ENCODE results near the gene TRMT44. TPM values are rescaled to one million over a fixed set of nuclear protein-coding genes. Genes with fewer than 3 reads are reported as not detected.

The TRMT44 gene
- total and polyA plus RNA-seq, 2 of the 4 experiments (the other 2 are of a cell fraction) = 7.3 to 8.1 TPM

GRCh38 chr4:8398347-8398746 lies 42.2 kb upstream of the TRMT44 start:
- Histone ChIP-seq H4K20me1 (ENCODE audit: insufficient read depth, low read length) (peaks cover 7% of the 10 kb centered on the region), H4K8ac (ENCODE audit: low read depth in 2 of 2, low read length in 2 of 2) (no peak overlapping the region), H3K27me3 (ENCODE audit: control insufficient read depth, insufficient read depth, low read length) (no peaks in the 10 kb centered on the region), H3K56ac (ENCODE audit: extremely low read depth, insufficient read depth, low read length) (no peak overlapping the region), H2BK15ac (ENCODE audit: low read depth, low read length) (no peak overlapping the region), H3K9ac (ENCODE audit: low read depth, low read length) (no peak overlapping the region), H3K14ac (replicated peaks; ENCODE audit: low read depth, low read length) (no peak overlapping the region), H4K91ac (ENCODE audit: insufficient read depth, low read depth, low read length) (no peak overlapping the region), H3K4ac (ENCODE audit: low read depth, low read length) (no peak overlapping the region), H3K18ac (ENCODE audit: low read depth, low read length) (no peak overlapping the region), H3K36me3 (ENCODE audit: control insufficient read depth, insufficient read depth, low read length) (peaks cover 21% of the 10 kb centered on the region), H2BK20ac (ENCODE audit: low read depth, low read length) (no peak overlapping the region), H3K4me2 (ENCODE audit: low read depth, low read length) (no peak overlapping the region), H3K4me1 (ENCODE audit: control insufficient read depth, insufficient read depth, low read length) (peaks cover 9% of the 10 kb centered on the region), H3K23ac (ENCODE audit: low read depth, low read length) (no peak overlapping the region), H3K9me1 (ENCODE audit: insufficient read depth, low read length) (peaks cover 9% of the 10 kb centered on the region; the same call in 1 of the 2 replicates), H2BK5ac (ENCODE audit: low read depth, low read length, poor library complexity, severe bottlenecking) (no peak overlapping the region), H2AK5ac (ENCODE audit: low read depth, low read length) (no peak overlapping the region), H2BK120ac (ENCODE audit: low read depth, low read length) (no peak overlapping the region), H4K5ac (ENCODE audit: low read depth, low read length) (no peak overlapping the region), H3K27ac (ENCODE audit: insufficient read depth, low read length) (no peak overlapping the region), H2AFZ (replicated peaks; ENCODE audit: low read length, poor library complexity) (no peak overlapping the region), H3K4me3 (ENCODE audit: insufficient read depth, low read depth, low read length) (no peak overlapping the region), H3K79me1 (ENCODE audit: low read depth in 1 of 2, low read length in 2 of 2) (peaks cover 0 to 3% of the 10 kb centered on the region in 2 experiments; a peak in 1 of 4 replicates), H2AK9ac (replicated peaks; ENCODE audit: low read depth, low read length, poor library complexity) (no peak overlapping the region), H3K9me3 (ENCODE audit: control insufficient read depth, insufficient read depth, low read length) (no peaks in the 10 kb centered on the region)
- 94% methylated on average over 8 of the region's 9 CpGs; no CpG with 5 or more reads in 1 of the 2 experiments for whole genome bisulfite sequencing, 2 experiments (ENCODE audit: extremely low coverage in 2 of 2, insufficient read length in 1 of 2)
- DNase-seq (no peak), ATAC-seq (ENCODE audit: low read depth) (no peak)
- TF ChIP-seq RCOR1 (IDR thresholded peaks at IDR 0.05; ENCODE audit: insufficient replicate concordance, low read length) = no peak
- TF ChIP-seq RFX5 (IDR thresholded peaks at IDR 0.05; ENCODE audit: low read depth, low read length) = no peak
- TF ChIP-seq FOS (IDR thresholded peaks at IDR 0.05; ENCODE audit: low read depth, low read length) = no peak
- no peak for TF ChIP-seq RAD21 (IDR thresholded peaks at IDR 0.05; ENCODE audit: low read length)
- TF ChIP-seq, protein P1, sequence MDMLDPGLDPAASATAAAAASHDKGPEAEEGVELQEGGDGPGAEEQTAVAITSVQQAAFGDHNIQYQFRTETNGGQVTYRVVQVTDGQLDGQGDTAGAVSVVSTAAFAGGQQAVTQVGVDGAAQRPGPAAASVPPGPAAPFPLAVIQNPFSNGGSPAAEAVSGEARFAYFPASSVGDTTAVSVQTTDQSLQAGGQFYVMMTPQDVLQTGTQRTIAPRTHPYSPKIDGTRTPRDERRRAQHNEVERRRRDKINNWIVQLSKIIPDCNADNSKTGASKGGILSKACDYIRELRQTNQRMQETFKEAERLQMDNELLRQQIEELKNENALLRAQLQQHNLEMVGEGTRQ (IDR thresholded peaks at IDR 0.05; ENCODE audit: low read depth, low read length) = no peak
- TF ChIP-seq MXI1 (IDR thresholded peaks at IDR 0.05; ENCODE audit: borderline replicate concordance, low read depth, low read length) = no peak
- no peak for TF ChIP-seq MAZ (IDR thresholded peaks at IDR 0.05; ENCODE audit: borderline replicate concordance, low read depth, low read length)
- TF ChIP-seq CTCF (conservative IDR thresholded peaks at IDR 0.05; ENCODE audit: low read depth, low read length) = no peak
- no peak for TF ChIP-seq CEBPB (IDR thresholded peaks at IDR 0.05; ENCODE audit: low read depth, low read length)
- no peak for TF ChIP-seq BHLHE40 (IDR thresholded peaks at IDR 0.05; ENCODE audit: low read depth, low read length)
- TF ChIP-seq SMC3 (IDR thresholded peaks at IDR 0.05; ENCODE audit: low read depth, low read length) = no peak
- TF ChIP-seq ELK1 (IDR thresholded peaks at IDR 0.05; ENCODE audit: borderline replicate concordance, low read depth, low read length) = no peak
- TF ChIP-seq MAFK (IDR thresholded peaks at IDR 0.05; ENCODE audit: low read depth, low read length) = no peak
- no peak for TF ChIP-seq POLR2A (IDR thresholded peaks at IDR 0.05; ENCODE audit: low read depth, low read length)
- TF ChIP-seq NFE2L2 (IDR thresholded peaks at IDR 0.05; ENCODE audit: low read depth, low read length) = no peak
- TF ChIP-seq CHD1 (IDR thresholded peaks at IDR 0.05; ENCODE audit: low read depth, low read length) = no peak
- dilution Hi-C loops (cut with HindIII; ENCODE audit: low sequenced_read_pairs, unreplicated experiment) (no loop called here), in situ Hi-C loops (cut with MboI; ENCODE audit: low sequenced_read_pairs) (no loop called here), intact Hi-C loops (cut with micrococcal nuclease) (no loop called here)
- ChIA-PET POLR2A (ENCODE audit: unreplicated experiment) (no interaction called here), CTCF (interaction anchor here (1.2 kb wide), 2 partner anchors 123 to 131 kb away, joined by 3 read pairs; no protein-coding TSS in a partner anchor)
- no TSS peak for BruUV-seq (replicated peaks)
